ENCODE results near the gene CHST7.

- TF ChIP-seq CTCF (IDR thresholded peaks at IDR 0.05) (peak in 3 of 4 experiments; percentile 12 to 28 (median 14)), EP300 (IDR thresholded peaks at IDR 0.05) (no peak), POLR2A (IDR thresholded peaks at IDR 0.05) (no peak), POLR2AphosphoS5 (IDR thresholded peaks at IDR 0.05) (no peak)
Measured at GRCh38 chrX:46554942-46555341, 18.6 kb upstream of the CHST7 start.

Data from gastroesophageal sphincter (tissue), 3 donors.